NCI-H128 (cell line): ENCODE data around the gene SHC4.
A peak's percentile ranks its signal among the peaks of the same experiment; 100 is the strongest.
"Not testable (repeated sequence)": the region's sequence is repeated elsewhere in the genome, so short reads cannot be mapped to it uniquely, and the experiment has no call there.

ENCODE experiments used
- DNase-seq: peaks from one replicate; lab custom pipeline; 2025; ENCODE audit not compliant: unreplicated experiment; lab: John Stamatoyannopoulos, UW

Gene SHC4

DNA sequence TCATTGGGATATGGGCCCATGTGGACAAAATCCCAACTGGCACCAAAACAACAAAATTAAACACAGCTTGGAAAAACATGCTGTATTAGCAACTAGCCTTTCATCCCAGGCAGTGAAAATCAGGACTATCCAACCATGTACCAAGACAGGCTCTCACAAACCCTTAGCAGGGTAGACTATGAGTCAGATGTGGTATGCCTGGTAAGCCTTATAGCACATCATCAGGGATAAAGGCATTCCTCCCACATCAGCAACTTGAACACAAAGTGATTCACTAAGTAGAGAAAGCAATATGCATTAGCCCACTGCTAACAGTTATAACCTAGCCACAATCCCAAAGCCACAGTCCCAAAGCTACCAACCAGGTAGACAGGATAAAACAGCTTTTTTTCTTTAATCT lies 160.9 kb downstream of the SHC4 start:
- DNase-seq = no peak

DNA sequence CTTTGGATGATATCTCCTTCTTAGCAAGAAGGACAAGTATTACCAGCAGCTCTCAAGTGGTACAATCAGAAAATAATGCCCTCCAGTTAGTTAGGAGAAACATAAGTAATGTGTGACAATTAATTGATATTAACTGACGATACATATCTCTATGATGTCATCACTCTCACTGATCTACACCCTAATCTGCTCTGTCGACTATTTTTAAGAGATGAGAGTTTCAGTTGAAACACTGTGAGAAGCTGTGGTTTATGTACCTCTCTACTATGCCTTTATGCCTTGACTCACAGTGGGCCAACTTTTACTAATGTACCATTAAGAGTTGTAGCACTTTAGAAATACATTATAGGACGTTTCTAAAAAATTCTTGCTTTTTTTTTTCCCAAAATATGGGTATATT lies 161.5 kb downstream of the SHC4 start:
- DNase-seq = no peak

DNA sequence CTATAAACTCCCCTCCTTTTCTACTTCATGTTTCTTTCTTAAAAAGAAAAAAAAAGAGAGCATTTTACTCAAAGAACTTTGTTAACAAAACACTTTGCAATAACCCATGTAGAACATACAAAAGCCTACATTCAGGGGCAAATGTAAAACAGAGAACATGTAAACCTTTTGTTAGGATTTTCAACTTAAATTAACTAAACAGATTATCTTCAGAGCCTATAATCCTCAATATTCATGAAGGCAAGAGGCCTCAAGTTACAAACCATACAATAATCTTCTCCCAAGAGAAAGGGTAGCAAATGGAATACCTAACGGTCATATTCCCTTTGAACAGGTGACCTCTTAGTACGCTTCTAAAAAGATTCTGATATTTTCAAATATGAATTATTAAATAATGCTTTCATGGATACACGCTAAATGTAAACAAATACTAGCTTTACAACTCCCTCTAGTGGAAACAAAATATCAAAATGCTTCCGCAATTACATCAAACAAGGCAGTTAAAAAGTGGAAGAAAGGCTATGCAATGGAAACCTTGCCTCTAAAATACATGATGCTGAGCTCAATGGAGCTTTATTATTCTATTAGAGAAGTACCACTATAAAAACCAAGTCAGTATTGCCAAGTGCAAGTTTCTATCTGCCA lies 162.8 kb downstream of the SHC4 start:
- no peak for DNase-seq

DNA sequence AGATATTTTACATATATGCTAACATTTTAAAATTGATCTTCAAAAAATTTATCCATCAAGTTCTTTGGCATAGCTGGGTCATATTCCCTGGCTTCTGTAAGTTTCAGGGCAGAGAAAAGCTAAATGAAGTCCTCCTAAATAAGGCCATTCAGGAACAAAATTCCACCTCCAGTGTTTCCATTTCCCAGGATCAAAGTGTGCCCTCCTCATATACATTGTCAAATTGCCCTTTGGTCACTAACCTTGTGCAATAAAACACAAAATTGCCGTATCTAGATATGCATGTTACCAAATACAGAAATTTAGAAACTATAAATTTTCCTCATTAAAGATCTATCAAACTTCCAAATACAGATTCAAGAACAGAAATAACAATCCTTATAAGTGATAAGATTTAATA lies 163.5 kb downstream of the SHC4 start:
- DNase-seq = no peak

DNA sequence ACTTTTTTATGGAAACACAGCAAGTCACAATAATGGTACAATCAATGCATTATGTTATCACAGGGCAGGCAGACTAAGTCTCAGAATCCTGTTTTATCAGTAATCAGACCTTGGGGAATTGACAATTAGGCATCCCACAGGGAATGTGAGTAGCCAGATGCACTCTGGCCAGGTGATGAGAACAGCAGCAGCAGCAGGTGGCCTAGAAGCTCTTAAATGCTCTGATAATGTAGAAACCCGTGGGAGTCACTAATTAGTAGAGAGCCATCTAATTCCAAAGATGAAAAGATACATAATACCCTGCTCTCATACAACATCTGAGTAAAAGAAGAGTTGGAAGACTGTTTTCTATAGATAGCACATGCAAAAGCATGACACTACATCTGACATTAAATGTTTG lies 165.4 kb downstream of the SHC4 start:
- peak; percentile 2 for DNase-seq

DNA sequence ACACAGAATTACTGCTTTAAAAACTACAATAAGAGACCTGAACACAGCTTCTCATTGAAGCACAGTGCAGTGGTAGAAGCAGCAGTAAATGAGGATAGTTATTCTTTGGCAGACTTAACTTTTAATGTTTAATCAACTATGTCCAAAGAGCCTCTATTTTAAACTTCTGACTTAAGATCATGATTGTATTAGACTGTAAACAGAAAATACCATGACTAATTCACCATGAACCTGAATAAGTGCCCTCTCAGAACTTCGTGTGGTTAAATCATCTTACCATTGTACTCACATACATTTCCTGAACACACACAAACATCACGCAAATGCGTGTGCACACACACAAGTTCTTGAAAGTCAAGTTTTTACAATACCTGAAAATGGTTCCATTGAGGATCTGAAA lies 166.8 kb downstream of the SHC4 start:
- DNase-seq = no peak

DNA sequence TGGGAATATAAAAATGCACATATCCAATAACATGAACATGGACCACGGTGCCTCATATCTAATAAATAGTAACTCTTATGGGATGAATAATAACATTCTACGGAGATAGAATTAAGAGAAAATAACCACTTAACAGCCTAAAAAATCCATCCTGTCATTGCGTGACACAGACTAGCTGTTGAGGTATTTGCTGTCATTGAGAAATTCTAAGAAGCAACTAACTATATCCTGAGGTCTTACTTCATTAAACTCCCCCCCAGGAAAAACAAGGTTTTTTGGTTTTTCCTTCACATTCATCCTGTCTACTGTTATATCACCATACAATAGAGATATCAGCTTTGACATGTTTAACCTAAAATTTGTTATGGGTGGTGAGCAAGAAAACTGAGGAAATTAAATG lies 167.2 kb downstream of the SHC4 start:
- no peak for DNase-seq

DNA sequence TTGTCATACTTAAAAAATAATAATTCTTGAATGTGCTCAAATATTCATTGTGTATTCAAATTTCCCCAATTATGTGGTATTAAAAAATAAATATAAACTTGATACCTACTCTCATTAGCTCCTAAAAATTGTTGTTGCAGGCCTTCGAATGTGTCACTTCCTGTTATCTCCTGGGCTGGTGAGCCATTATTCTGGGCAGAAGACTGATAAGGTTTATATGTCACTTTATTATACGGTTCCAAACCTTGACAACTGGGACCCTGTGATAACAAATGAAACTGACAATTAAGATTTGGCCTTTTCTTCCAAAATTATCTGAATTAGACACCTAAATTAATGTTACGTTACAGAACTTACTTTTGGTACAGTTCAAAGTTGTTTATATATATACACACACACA lies 167.8 kb downstream of the SHC4 start:
- DNase-seq = no peak

DNA sequence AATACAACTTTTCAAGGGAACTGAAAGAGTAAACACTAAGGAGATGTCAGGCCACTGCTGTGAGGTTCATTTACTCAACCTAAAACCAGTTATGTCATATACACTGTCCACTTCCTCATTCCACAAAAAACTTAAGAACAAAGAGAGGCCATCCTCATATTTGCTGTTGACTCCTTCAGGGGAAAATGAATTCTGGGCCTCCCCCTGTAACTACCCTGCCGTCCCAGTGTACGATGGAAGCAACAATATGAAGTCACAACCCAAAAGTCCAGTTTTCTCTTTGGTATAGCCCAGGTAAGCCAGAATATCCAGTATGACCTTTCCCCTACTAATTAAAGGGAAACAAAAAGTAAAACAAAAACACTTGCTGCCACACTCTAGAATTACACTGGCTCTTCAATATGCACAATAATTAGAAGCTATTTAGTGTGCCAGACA lies 169.0 kb downstream of the SHC4 start:
- DNase-seq = no peak

DNA sequence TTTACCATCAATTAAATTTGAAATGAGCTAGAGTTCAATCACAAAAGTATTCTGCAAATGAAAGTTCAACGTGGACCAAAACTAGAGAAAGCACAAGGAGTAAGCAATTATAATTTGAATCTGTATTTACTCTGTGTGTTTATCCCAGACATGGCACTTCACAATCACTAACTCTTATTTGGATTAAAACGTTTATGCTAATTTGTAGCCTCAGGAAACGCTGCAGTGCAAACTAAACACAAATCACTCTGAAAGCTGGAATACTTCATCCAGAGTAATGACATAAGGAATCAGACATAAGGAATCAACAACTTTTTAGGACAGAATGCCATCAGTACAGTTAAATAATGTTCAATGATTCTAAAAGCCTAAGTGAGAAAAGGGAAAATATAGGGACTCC lies 171.3 kb downstream of the SHC4 start:
- DNase-seq = no peak

DNA sequence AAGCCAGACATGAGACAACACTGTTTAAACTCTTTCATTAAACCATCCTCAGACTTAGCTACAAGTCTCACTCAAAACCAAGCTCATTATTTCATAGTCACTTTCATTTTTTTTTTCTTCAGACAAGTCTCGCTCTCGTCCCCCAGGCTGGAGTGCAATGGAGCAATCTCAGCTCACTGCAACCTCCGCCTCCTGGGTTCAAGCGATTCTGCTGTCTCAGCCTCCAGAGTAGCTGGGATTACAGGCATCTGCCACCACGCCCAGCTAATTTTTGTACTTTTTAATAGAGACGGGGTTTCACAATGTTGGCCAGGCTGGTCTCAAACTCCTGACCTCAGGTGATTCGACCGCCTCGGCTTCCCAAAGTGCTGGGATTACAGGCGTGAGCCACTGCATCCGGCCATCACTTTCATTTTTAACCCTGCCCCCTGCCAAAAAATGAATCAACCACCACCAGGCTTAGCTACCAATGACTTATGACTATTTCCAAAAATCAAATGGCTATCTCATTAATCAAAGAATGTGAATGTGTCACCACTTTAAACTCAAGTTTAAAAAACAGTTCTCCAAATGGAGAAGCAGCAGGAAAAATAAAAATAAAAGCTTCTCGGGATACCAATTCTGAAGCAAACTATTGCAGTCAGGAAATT lies 173.1 kb downstream of the SHC4 start:
- not testable (repeated sequence) for DNase-seq

DNA sequence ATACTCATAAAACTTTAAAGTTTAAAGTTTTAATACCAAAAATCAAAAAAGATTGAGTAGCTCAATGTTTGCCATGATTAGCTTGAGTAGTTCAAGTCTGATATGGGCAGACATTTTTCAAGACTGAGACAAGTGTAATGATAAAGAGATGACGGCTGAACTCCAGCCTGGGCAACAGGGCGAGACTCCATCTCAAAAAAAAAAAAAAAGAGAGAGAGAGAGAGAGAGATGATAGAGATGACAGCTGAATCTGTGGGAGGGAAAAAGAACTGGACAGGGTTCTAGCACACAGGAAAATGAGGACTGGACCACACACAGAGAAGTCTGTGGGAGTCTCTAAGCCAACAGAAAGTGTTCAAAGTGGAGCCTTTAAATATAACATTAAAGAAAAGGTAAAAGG lies 178.0 kb downstream of the SHC4 start:
- DNase-seq = no peak

DNA sequence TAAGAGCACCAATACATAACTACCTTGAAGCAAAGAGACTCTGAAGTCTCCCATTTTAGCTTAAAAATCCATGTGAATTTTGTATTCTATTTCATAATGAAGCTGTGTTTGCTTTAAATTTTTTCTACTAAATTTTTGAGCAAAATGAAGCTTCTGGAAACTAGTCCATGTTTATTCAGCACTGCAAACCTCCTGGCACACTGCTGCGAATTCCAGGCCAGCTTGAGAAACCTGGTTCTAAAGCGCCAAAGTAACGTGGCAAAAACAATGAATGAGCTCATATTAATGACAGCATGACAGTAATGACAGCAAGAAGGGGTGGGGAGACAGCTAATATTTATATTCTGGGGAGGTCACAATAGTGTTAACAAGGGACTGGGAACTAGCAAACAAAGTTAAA lies 178.5 kb downstream of the SHC4 start:
- no peak for DNase-seq

DNA sequence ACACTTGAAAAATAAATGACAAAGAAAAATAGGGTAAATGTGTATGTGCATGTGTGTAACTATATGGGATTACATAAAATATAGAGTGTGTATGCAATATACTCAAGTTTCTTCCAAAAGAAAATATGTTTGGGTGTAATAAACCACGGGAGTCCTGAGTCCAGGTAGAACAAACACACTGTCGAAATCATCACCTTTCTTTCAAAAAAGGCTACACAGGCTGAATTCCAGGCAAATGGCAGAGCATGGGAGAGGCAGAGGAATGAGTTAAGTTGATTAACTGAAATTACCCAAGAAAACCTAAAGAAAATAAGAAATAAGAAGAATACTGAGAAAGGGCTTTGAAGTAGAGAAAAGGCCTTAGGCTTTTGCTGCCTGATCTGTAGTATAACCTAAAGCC lies 179.0 kb downstream of the SHC4 start:
- DNase-seq = no peak

DNA sequence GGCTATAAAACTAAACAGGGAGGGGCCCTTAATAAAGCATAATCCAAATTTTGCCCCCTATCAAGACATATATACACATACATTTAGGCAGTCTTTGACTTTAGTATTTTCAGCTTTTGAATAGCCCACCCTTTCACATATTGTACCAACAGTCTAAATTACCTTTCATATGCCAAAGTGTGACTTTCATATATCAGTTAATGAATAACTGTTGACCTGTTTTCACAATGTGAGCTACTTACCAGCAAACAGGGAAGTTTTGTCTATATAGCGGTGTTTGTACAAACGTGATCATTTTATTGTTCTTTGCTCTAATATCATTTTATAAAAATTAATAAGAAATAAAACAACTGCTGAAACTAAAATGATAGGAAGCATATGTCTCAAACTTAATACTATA lies 180.8 kb downstream of the SHC4 start:
- DNase-seq = no peak

DNA sequence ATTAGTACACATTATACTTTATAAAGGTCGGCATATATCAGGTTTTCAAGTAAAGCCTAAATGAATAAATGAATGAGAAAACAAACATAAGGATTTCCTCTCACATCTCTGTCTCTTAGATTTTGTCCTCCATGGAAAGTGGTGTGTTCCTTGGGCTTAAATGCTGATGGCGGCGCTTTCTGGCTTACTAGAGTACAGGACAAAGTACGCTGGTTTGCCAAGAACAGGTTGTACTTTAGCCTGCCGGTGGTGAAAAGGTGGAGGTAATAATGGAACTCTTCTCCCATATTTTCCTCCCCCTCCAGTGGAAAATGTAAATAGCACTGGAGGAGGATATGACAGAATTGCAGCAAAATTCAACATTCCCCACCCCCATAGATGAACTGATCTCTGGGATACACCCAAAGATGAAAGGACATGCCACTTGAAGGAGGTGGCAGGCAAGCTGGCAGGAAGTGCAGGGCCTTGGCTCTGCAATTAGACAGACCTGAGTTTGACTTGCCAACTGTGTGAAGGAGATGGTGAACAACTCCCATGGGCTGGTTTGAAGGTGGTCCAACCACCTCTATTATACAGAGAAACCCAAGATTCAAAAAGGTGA lies 182.1 kb downstream of the SHC4 start:
- no peak for DNase-seq

DNA sequence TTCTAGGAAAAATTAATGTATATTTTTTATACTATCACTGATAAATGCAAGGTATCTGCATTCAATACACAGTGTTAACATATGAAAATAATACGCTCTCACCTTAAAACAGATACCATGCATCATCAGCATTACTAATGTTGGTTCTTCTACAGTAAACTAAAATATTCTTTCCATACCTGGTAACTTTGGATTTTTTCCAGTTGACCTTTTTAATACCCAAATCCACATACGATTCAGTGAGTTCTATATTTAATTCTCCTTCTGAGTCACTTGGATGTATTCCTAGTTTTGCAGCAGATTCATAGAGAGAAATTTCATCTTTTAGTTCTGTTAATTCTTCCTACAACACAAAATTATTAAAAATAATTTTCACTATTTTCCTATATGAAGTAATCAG lies 182.7 kb downstream of the SHC4 start:
- no peak for DNase-seq

DNA sequence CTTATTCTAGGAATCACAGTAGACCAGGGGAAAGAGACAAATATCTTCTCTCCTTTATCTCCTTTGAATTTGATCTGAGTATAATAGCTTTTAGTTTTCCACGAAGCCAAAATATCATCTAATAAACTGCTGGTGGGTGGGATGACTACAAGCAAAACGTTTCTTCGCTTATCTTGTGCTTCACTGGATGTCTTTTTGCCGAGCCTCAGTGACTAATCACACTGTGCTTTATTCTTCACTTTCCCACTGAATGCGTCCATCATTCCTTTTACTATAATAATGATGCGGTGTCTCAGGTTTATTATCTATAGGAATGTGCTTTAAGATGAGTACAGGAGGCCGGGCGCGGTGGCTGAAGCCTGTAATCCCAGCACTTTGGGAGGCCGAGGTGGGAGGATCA lies 185.4 kb downstream of the SHC4 start:
- no peak for DNase-seq

DNA sequence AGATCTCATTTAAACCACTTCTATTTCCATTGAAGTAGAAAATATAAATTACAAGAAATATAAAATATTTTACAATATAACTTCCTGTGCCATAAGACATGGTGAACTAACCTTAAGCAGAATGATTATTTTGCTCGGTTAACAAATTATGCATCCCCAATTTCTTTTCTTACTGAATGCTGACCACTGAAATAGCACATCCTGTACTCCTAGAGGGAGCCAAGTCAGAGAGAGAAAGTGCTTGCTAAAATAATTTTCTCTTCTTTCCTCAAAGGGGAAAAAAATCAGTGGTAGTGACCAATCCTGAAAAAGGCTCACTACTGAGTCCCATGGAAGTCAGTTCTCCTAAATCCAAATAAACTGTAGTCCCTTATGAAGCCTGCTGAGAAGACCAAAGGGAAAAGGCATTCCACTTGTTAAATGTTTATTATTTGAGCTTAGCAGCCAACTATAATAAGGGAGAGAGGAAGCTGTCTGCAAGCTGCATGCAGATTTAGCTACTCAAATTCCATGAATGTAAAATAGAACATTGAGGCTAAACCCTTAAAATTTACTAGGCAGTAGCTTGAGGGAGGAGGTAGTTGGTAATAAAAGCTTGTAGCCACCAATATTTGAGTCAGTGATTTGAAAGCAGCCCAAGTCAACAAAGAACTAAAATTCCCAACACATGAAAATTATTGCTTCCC lies 185.9 kb downstream of the SHC4 start:
- DNase-seq = no peak

DNA sequence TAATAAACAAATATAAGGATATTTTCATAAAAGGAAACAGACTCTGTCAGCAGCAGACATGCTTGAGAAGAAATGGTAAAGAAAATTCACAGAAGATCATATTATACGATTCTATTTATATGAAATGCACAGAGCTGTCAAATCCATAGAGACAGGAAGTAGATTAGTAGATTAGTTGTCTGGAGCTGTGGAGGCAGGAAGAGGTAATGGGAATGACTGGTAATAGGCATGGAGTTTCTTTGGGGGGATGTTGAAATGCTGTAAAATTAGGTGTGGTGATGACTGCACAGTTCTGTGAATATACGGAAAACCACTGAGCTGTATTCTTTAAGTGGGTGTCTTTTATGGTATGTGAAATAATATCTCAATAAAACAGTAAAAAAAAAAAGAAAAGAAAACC lies 188.2 kb downstream of the SHC4 start:
- DNase-seq = no peak

DNA sequence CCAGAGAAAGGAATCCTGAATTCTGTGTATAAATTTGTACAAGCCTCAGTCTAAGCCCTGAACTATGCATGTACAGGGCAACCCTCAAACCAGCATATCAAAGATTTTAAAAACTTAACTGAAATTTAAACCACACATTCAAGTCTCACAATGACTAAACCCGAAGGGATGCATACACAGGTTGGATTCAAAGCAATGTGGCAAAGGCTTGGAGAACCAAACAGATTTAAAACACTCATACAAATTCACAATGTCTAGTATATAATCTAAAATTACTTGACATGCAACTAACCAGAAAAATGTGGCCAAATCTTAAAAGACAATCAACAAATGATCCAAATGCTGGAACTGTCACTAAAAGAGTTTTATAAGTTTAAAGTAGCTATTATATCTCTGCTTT lies 189.2 kb downstream of the SHC4 start:
- no peak for DNase-seq
